ENCODE results near the gene CBLB.

Gene CBLB

GRCh38 chr3:105853801-105854432 is 14.9 kb downstream of the CBLB start:
- DNase-seq (no peak), ATAC-seq (ENCODE audit: insufficient read depth, low read depth) (no peak)
- H3K4me2 ChIP-seq (ENCODE audit: insufficient read depth, low read length) = no peak overlapping the region
- H3K27ac ChIP-seq (ENCODE audit: low read length) = no peak overlapping the region
- no peaks in the 10 kb centered on the region for H3K9me3 ChIP-seq (ENCODE audit: insufficient read depth, low read length, severe bottlenecking)
- no peak overlapping the region for H2AFZ ChIP-seq (ENCODE audit: low read depth, low read length)
- no peaks in the 10 kb centered on the region for H3K79me2 ChIP-seq (ENCODE audit: insufficient read depth, low read length)
- TF ChIP-seq EZH2 (IDR thresholded peaks at IDR 0.05; ENCODE audit: borderline replicate concordance, low read depth, low read length, severe bottlenecking) = no peak
- TF ChIP-seq, protein P1, sequence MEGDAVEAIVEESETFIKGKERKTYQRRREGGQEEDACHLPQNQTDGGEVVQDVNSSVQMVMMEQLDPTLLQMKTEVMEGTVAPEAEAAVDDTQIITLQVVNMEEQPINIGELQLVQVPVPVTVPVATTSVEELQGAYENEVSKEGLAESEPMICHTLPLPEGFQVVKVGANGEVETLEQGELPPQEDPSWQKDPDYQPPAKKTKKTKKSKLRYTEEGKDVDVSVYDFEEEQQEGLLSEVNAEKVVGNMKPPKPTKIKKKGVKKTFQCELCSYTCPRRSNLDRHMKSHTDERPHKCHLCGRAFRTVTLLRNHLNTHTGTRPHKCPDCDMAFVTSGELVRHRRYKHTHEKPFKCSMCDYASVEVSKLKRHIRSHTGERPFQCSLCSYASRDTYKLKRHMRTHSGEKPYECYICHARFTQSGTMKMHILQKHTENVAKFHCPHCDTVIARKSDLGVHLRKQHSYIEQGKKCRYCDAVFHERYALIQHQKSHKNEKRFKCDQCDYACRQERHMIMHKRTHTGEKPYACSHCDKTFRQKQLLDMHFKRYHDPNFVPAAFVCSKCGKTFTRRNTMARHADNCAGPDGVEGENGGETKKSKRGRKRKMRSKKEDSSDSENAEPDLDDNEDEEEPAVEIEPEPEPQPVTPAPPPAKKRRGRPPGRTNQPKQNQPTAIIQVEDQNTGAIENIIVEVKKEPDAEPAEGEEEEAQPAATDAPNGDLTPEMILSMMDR (IDR thresholded peaks at IDR 0.05; ENCODE audit: borderline replicate concordance, extremely low read depth, low read length, poor library complexity, severe bottlenecking) = no peak
- no peak overlapping the region for H3K9ac ChIP-seq (ENCODE audit: low read depth, low read length)
- no peak overlapping the region for H3K4me3 ChIP-seq (ENCODE audit: low read depth in 1 of 2, low read length in 2 of 2)
- peaks cover 15% of the 10 kb centered on the region for H3K36me3 ChIP-seq (ENCODE audit: insufficient read depth, low read length)
- H4K20me1 ChIP-seq (ENCODE audit: insufficient read depth, low read length) = no peaks in the 10 kb centered on the region
- no peaks in the 10 kb centered on the region for H3K27me3 ChIP-seq (ENCODE audit: insufficient read depth, low read length, poor library complexity)
- no peaks in the 10 kb centered on the region for H3K4me1 ChIP-seq (ENCODE audit: insufficient read depth, low read length)

GRCh38 chr3:105851582-105851981 is 17.2 kb downstream of the CBLB start:
- Histone ChIP-seq H4K20me1 (ENCODE audit: insufficient read depth, low read length) (no peaks in the 10 kb centered on the region), H2AFZ (ENCODE audit: low read depth, low read length) (no peak overlapping the region), H3K27me3 (ENCODE audit: insufficient read depth, low read length, poor library complexity) (no peaks in the 10 kb centered on the region), H3K36me3 (ENCODE audit: insufficient read depth, low read length) (peaks cover 15% of the 10 kb centered on the region), H3K9me3 (ENCODE audit: insufficient read depth, low read length, severe bottlenecking) (no peaks in the 10 kb centered on the region), H3K4me1 (ENCODE audit: insufficient read depth, low read length) (no peaks in the 10 kb centered on the region), H3K79me2 (ENCODE audit: insufficient read depth, low read length) (no peaks in the 10 kb centered on the region), H3K9ac (ENCODE audit: low read depth, low read length) (no peak overlapping the region), H3K4me3 (ENCODE audit: low read depth in 1 of 2, low read length in 2 of 2) (no peak overlapping the region), H3K4me2 (ENCODE audit: insufficient read depth, low read length) (no peak overlapping the region), H3K27ac (ENCODE audit: low read length) (no peak overlapping the region)
- DNase-seq (no peak), ATAC-seq (ENCODE audit: insufficient read depth, low read depth) (no peak)
- no peak for TF ChIP-seq EZH2 (IDR thresholded peaks at IDR 0.05; ENCODE audit: borderline replicate concordance, low read depth, low read length, severe bottlenecking)
- TF ChIP-seq, protein P1 (IDR thresholded peaks at IDR 0.05; ENCODE audit: borderline replicate concordance, extremely low read depth, low read length, poor library complexity, severe bottlenecking) = no peak

DNA sequence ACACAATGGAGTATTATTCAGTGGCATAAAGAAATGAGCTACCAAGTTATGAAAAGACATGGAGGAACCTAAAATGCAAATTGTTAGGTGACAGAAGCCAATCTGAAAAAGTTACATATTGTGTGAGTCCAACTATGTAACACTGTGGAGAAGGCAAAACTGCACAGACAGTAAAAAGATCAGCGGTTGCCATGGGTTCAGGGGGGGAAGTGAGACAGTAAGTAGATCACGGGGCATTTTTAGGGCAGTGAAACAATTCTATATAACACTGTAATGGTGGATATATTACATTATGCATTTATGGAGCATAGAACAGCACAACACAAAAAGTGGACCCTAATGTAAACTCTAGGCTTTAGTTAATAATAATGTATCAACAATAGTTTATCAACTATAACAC is 17.6 kb downstream of the CBLB start:
- H3K9ac ChIP-seq (ENCODE audit: low read depth, low read length) = no peak overlapping the region
- H3K4me3 ChIP-seq (ENCODE audit: low read depth in 1 of 2, low read length in 2 of 2) = no peak overlapping the region
- DNase-seq = no peak
- no peaks in the 10 kb centered on the region for H3K27me3 ChIP-seq (ENCODE audit: insufficient read depth, low read length, poor library complexity)
- no peaks in the 10 kb centered on the region for H4K20me1 ChIP-seq (ENCODE audit: insufficient read depth, low read length)
- no peaks in the 10 kb centered on the region for H3K4me1 ChIP-seq (ENCODE audit: insufficient read depth, low read length)
- no peak overlapping the region for H3K27ac ChIP-seq (ENCODE audit: low read length)
- H3K79me2 ChIP-seq (ENCODE audit: insufficient read depth, low read length) = no peaks in the 10 kb centered on the region
- H3K4me2 ChIP-seq (ENCODE audit: insufficient read depth, low read length) = no peak overlapping the region
- H3K36me3 ChIP-seq (ENCODE audit: insufficient read depth, low read length) = peaks cover 15% of the 10 kb centered on the region
- ATAC-seq (ENCODE audit: insufficient read depth, low read depth) = no peak
- no peak for TF ChIP-seq EZH2 (IDR thresholded peaks at IDR 0.05; ENCODE audit: borderline replicate concordance, low read depth, low read length, severe bottlenecking)
- H3K9me3 ChIP-seq (ENCODE audit: insufficient read depth, low read length, severe bottlenecking) = no peaks in the 10 kb centered on the region
- H2AFZ ChIP-seq (ENCODE audit: low read depth, low read length) = no peak overlapping the region

- no peaks in the 10 kb centered on the region for H3K79me2 ChIP-seq (ENCODE audit: insufficient read depth, low read length)
- no peak overlapping the region for H3K27ac ChIP-seq (ENCODE audit: low read length)
- TF ChIP-seq, protein P1 (IDR thresholded peaks at IDR 0.05; ENCODE audit: borderline replicate concordance, extremely low read depth, low read length, poor library complexity, severe bottlenecking) = no peak
- no peak for TF ChIP-seq EZH2 (IDR thresholded peaks at IDR 0.05; ENCODE audit: borderline replicate concordance, low read depth, low read length, severe bottlenecking)
- H3K9ac ChIP-seq (ENCODE audit: low read depth, low read length) = no peak overlapping the region
- no peak overlapping the region for H2AFZ ChIP-seq (ENCODE audit: low read depth, low read length)
- H3K4me1 ChIP-seq (ENCODE audit: insufficient read depth, low read length) = no peaks in the 10 kb centered on the region
- H3K9me3 ChIP-seq (ENCODE audit: insufficient read depth, low read length, severe bottlenecking) = no peaks in the 10 kb centered on the region
- no peak overlapping the region for H3K4me3 ChIP-seq (ENCODE audit: low read depth in 1 of 2, low read length in 2 of 2)
- no peak overlapping the region for H3K4me2 ChIP-seq (ENCODE audit: insufficient read depth, low read length)
- H3K36me3 ChIP-seq (ENCODE audit: insufficient read depth, low read length) = peaks cover 15% of the 10 kb centered on the region
- H3K27me3 ChIP-seq (ENCODE audit: insufficient read depth, low read length, poor library complexity) = no peaks in the 10 kb centered on the region
- no peaks in the 10 kb centered on the region for H4K20me1 ChIP-seq (ENCODE audit: insufficient read depth, low read length)
- ATAC-seq (ENCODE audit: insufficient read depth, low read depth) (no peak), DNase-seq (no peak)
Measured at GRCh38 chr3:105850593-105850992, 18.2 kb downstream of the CBLB start.
